Measurements from ENCODE around the gene MYH4.

DNA sequence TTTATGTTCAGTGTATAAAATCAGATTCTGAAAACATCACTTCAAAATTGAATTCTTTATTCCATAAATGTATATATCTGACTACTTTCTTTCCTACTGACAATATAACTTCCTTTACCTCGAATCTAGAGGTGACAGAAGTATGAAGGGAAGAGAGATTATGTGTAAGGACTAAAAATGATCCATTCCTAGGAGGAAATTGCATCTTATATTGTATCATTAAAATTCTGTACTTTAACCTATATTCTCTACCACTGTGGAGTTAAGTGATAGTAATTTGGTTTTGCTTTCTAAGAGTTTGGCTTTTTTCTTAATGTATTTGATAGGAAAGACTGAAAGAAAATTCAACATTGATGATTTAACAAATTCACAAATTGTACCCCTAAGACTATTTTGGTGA lies 11.4 kb downstream of the MYH4 start:
- no peak for TF ChIP-seq EZH2 (IDR thresholded peaks at IDR 0.05)
- TF ChIP-seq, protein P1, sequence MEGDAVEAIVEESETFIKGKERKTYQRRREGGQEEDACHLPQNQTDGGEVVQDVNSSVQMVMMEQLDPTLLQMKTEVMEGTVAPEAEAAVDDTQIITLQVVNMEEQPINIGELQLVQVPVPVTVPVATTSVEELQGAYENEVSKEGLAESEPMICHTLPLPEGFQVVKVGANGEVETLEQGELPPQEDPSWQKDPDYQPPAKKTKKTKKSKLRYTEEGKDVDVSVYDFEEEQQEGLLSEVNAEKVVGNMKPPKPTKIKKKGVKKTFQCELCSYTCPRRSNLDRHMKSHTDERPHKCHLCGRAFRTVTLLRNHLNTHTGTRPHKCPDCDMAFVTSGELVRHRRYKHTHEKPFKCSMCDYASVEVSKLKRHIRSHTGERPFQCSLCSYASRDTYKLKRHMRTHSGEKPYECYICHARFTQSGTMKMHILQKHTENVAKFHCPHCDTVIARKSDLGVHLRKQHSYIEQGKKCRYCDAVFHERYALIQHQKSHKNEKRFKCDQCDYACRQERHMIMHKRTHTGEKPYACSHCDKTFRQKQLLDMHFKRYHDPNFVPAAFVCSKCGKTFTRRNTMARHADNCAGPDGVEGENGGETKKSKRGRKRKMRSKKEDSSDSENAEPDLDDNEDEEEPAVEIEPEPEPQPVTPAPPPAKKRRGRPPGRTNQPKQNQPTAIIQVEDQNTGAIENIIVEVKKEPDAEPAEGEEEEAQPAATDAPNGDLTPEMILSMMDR (IDR thresholded peaks at IDR 0.05 in 2 of 3, conservative IDR thresholded peaks at IDR 0.05 in 1 of 3; ENCODE audit: borderline replicate concordance in 1 of 3, insufficient read depth in 1 of 3, low read depth in 2 of 3, low read length in 2 of 3) = no peak
